NCI-H2107 treated with DMSO at 0.1 percent for 48 hours (cell line): ENCODE results near the gene NEXN.

Source experiments
- DNase-seq: peaks from one replicate; lab custom pipeline; 2025; ENCODE audit not compliant: unreplicated experiment; lab: John Stamatoyannopoulos, UW

NEXN gene

DNA sequence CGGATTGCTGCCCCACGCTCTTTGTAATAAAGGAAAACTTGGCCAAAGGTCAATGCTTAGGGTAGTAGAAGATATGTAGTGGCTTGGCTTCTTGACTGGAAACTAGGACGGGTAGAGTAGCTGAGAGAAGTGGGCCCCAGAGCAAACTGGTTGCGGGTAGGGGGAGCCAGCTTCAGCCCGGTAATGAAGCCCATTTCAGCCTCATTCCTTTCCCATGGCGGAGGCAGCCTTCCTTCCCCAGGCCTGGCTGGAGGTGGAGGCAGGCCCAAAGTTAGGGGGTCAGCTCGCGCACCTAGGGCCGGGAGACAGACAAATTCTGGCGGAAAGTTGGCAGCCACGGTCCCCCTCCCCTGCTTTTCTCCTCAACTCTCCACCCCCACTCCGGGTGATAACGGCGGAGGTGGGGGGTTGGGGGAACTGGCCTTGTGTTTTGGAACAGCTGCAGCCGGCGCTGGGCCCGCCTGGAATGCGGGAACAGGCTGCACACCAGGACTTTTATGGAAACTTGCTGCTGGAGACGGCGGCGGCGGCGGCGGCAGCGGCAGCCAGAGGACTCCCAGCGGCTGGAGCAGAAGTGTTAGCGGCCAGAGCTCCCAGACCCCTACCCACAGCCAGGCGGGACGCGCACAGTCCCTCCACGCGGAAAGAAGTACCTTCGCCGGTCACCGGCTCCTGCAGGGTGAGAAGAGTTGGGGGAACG, at the start of gene NEXN:
Gene NEXN (plus strand): TSS at position 544 of the 700 bp plus-strand sequence. CDS start 27,483 bp downstream, outside the sequence.
- DNase-seq, result no peak

DNA sequence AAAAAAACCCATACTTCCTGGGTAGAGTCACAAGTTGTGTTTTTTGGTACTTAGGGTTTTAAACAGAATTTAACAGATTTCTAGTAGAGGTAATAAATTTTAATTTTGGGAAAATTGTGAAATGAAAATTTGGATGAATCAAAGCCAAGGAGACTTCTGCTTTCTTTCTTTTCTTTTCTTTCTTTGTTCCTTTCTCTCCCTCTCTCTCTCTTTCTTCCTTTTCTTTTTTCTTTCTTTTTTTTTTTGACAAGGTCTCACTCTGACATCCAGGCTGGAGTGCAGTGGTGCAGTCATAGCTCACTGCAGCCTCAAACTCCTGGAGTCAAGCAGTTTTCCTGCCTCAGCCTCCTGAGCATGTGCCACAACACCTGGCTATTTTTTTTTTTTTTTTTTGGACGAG, 46.9 kb upstream of the NEXN start:
- no peak for DNase-seq

DNA sequence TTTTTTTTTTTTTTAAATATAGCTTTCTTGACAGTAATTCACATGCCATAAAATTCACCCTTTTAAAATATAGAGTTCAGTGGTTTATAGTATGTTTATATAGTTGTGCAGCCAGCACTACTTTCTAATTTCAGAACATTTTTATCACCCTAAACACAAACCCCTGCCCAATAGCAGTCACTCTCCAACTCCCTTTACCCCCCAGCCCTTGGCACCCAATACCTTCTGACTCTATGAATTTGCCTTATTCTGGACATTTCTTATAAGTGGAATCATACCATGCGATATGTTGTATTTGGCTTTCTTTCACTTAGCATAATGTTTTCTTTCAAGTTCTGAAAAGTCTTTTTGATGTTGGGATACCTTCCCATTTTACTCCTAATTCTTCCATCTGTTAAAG, 42.5 kb upstream of the NEXN start:
- no peak for DNase-seq

DNA sequence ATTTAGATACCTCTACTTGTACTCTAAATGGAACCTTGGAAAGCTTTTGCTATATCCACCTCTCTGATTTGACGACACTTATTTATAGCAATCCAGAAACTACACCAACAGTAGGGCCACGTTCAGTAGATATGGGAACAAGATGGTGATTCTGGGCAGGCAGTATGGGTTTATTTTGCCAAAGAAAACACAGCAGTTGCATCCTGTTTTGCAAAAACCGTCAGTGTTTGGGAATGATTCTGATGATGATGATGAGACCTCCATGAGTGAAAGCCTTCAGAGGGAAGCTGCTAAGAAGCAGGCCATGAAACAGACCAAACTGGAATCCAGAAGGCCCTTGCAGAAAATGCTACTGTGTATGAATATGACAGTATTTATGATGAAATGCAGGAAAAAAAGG, 41.5 kb upstream of the NEXN start:
- no peak for DNase-seq

DNA sequence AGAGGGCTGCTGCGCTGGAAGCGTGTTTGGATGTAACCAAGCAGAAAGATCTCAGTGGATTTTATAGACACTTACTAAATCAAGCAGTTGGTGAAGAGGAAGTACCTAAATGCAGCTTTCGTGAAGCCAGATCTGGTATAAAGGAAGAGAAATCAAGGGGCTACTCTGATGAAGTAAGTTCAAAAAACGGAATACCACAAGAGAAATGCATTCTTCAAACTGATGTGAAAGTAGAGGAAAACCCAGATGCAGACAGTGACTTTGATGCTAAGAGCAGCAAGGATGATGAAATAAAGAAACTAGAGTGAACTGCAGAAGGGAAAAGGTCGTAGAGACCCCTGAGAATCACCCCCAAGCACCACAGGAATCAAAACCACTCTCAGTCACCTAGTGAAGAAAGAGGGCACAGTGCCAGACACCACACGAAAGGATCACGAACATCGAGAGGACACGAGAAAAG, 40.8 kb upstream of the NEXN start:
- no peak for DNase-seq

DNA sequence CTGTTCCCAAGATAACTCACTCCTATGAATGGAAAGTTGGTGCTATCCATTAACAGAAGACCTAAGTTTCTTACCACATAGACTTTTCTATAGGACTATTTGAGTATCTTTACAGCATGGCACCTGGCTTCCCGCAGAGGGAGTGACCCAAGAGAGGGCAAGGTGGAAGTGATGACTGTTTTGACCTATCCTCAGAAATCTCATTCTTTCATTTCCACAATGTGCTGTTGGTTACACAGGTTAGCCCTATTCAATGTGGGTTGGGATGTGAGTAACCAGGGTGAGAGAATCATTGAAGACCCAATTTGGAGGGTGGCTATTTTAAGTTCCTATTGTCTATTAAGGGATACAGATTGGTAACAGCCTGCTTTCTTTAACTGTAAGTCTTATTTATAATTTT, 38.3 kb upstream of the NEXN start:
- no peak for DNase-seq

DNA sequence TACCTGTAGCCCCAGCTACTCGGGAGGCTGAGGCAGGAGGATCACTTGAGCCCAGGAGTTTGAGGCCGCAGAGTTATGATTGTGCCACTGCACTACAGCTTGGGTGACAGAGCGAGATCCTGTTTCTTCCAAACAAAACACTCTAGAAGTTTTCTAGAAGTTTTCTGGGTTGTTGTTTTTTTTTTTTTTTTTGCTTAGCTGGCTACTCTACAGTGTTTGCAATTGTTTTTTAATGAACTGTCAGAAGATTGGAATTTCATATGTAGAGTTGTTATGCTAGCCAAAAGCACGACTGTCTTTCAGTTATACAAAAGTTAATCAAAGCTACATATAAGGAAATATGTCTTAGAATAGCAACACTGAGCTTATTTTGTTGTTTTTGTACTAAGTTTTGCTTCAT, 30.9 kb upstream of the NEXN start:
- DNase-seq, result no peak

DNA sequence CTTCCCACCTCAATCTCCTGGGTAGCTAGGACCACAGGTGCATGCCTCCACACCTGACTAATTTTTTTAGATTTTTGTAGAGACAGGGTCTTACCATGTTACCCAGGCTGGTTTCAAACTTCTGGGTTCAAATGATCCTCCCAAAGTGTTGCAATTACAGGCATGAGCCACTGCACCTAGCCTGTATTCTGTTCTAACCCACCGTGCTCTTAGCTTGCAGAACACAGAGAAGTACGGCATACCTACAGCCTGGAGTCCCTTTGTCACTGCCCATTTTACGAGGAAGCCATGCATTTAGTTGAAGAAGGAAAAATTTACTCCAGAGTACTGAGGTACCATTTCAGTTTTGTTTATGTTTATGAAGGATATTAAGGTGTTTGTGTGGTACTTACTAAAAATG, 29.7 kb upstream of the NEXN start:
- DNase-seq, result no peak

DNA sequence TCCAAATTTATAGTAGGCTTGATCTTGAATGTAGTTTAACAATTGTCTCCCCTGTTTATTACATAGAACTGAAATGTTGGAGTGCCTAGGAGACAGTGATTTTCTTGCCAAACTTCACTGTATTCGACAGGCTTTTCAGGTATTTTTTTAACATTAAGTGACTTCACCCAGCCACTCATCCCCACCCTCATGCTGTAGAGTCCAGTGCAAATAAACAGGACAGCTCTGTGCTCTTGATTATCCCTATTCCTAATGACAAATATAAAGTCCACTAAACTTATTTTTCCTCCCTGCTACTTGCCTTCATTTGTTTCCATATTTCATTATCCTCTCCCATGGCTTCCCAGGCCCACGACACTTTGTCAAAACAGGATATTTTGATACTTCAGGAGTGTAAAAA, 29.2 kb upstream of the NEXN start:
- DNase-seq, result no peak

DNA sequence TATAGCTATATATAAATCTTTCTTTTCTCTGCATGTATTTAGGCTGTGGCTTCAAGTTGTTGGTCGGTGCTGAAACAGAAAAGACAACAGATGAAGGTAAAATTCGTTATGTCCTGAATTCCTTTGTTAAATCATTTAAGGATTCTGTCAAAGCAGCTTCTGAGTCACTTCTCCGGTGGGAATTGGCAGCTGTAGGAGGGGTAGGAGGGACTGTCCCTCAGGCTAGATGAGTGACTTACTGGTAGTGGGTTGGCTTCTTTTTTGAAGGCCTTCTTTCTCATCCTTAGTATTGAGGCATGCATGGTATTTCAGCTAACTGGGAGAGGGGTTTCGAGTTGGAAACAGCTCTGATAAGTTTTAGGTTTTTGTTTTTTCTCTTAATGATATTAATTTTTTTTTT, 22.1 kb upstream of the NEXN start:
- no peak for DNase-seq

DNA sequence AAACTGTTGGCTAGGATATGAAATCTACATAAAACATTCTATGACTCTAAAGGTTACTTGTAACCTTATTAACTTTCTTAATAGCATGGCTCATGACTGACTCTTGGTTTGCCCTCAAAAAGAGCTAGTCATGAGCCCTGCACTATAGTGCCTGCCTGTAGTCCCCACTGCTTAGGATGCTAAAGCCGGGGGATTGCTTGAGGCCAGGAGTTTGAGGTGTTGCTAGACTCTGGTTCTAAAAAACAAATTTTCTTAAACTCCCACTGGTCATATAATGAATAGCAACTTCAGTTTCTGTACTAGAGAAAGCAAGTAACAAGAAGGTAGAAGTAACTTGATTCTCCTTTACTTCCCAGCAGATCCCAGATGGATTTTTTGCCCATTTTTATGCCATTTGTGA, 15.8 kb upstream of the NEXN start:
- DNase-seq, result no peak

DNA sequence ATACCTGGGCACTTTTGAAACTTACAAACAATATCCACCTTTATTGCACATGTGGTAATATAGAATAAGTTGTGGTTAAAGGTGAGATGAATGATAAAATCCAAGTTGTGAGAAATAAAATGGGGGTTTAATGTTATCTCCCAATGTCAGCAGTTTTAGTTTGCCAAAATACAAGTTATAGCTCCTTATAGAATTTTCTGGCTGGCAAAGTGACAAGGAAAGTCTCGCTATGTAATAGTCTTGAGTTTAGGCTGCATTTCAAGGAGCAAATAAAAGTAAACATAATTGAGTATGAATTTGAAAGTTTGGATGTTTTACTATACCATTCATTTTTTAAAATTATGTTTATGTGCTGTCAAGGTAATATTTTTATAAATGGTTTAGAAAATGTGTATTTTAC, 15.0 kb upstream of the NEXN start:
- no peak for DNase-seq

DNA sequence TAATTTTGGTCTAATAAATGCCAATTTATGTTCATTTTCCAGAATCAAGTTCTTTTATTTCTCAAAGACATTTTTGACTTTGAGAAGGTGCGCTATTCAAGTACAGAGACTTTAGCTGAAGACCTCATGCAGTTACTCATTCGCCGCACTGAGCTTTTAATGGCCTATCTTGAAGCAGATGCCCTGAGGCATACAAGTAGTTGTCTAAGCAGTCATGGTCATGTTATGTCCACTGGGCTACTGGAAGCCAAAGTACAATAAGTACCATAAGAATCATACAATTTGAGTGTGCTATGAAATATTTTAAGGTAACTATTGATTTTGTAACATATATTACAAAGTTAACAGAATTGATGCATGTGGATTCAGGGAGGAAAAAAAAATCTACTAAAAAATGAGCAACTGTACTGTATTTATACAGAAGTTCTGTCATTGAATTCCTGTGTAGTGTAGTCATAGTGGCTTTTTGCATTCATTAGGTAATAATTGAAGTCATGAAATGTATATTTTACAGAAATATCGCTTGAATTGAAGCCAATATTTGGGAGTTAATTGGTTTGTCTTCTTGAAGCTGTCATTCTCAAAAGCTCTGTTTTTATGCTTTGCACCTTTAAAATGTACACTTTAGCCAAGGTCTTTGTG, 13.5 kb upstream of the NEXN start:
- DNase-seq, result no peak

DNA sequence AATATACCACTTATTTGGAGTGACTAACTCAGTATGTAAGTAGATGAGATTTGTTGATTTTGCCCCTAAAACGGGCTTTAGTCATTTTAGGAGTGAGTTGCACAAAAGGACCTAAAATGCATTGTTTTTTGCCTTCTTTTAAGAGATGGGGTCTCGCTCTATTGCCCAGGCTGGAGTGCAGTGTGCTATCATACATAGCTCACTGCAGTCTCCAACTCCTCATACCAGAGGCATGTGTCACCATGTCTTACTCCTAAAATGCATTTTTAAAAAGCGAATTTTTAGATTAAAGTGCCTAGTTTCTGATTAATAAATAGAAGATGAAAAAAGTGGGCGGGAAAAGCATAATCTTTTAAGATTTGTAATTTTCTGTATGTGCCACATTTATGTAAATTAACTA, 11.5 kb upstream of the NEXN start:
- DNase-seq, result no peak

DNA sequence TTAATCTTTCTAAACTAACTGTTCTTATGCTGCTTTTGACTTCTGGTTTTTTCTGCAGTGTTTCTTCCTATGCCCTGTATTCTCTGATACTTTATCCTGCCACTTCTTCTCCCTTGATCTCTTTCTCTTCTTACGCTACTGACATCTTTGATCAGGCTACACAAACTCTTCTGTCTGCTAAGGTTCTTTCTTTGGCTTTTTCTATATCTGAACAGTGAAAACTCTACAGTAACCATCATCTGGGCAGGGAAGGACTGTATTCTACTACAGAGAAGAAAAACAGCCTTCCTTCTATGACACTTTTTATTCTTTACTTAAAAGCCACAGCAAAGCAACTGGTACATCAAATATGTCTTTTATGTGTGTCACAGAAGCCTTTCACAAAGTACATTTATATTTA, 7.4 kb upstream of the NEXN start:
- DNase-seq, result no peak

DNA sequence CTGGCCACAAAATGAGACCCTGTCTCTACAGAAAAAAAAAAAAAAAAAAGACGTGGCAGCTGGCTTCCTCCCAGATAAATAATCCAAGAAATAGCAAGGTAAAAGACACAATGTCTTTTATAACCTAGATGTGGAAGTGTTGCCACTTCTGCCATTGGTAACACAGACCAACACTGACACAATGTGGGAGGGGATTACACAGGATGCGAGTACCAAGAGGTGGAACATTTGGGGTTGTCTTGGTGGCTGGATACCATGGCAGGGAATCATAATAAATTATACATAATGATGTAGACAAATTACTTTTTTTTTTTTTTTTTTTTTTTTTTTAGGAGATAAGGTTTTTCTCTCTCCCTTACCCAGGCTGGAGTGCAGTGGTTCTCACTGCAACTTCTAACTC, 6.0 kb upstream of the NEXN start:
- no peak for DNase-seq

DNA sequence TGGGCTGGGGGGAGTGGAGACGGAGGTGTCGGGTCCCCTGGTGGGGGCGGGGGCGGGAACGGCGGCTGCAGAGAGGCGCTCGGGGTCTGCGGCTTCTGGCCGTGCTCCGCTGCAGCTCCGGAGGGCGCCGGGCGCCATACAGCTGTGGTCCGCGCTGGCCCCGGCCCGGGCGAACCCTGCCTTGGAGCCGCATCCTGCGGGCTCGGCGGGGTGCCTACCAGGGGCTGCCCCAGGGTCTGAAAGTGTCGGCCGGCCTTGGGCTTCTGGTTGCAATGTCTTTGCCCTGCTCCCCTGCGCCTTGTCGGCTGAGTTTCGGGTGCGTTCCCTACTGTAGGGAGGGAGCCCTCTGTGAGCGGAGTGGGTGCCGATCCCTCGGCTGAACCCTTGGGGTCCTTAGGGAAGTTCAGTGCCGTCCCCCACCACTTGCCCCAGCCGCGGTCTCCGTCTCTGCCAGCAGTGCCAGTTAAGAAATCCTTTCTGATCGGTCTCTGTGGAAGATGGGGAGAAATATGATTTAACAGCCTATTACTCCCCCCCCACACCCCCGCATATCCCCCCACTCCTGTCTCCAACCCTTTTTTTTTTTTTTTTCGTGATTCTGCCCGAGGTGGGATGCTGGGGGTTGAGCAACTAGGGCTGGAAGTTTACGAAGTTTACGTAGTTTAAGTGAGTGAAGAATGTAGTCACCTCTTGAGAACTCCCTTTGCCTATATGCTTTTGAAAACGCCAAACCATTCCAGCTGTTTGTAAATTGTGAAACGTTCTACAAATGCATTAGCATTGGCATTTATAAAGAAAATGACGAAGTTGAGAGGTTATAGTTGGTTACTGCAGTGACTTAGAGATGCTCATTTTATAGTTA, 588 bp downstream of the NEXN start:
- DNase-seq, result no peak

DNA sequence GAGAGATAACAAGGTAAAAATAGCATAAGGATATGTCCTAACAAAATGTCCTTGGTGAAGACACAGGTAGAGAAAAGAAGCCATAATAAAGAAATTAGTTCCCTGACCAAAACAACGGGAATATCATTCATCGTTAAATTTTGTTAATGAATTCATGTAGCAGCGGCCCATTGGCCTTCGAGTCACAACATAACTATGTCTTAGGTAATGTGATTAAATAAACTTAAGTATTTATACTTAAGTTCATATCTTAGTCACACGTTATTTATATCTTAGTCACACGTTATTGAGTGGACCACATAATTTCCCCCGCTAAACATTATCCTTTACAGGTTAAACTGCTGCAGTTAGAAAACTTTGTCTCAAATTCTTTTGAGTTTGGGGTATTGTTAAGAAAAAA, 1.2 kb downstream of the NEXN start:
- no peak for DNase-seq

DNA sequence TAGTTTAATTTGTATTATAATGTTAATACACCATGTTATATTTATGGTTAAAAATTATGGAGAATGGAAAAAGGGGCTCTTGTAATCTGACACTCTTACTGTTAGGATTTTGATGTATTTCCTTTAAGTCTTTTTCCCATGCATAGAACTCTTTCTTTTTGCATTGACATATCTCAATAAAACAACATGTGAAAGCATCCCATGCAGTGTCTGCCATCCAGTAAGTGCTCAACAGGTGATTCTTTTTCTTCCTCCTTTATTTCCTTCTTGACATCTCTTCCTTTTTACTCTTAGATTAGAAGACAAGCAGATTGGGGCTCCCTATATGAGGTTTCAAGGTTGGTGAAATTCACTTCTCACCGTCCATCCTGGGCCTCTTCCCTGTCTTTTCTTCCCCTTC, 2.8 kb downstream of the NEXN start:
- no peak for DNase-seq

DNA sequence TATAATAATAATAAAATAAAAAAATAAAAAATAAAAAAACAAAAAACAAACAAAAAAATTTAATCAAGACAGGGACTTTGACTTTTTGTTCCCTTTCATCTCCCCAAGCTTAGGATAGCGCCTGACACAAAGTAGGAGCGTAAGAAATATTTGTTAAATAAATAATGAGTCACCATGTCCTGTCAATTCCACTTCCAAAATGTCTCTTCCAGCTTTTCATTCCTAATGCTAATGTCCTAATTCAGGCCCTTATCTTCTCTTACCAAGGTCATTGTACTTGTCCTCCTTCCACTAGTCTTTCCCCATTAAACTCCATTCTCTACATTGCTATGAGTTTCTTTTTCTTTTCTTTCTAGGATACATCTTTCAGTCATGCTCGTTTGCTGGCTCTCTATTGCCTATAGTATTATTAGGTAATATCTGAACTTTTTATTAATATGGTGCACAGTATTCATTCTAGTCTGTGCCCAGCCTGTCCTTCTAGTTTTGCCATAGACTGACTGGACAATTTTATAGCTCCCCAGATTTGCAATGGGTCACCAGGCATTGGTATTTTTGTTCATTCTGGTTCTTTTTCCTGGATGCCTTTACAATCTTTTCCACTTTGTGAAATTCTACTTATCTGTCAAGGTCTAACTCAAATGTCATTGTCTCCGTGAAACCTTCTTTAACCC, 11.4 kb downstream of the NEXN start:
- no peak for DNase-seq

DNA sequence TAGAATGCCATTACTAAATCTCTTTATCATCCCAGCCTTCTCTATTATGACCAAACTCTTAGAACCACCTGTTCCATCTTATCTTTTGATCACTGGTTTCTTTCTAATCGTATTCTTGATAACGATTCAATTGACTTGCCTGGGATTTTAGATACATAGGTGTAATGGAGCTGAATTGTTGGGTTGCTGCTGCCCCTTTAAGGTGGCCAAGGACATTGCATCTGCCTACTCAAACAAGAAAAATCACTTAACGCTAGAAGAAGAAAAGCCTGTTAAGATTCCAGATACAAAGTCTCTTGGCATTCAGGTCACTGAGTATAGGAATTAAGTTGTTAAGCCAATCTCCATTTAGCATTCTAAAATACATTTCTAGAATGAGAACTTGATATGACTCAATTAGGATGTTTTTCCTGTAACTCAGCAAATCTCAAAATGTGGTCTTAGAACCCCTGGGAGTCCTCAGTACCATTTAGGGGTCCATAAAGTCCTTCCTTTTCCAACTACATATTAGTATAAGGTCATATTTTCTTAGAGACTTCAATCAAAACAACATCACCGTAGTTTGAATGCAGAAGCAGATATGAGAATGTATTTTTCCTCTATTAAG, 12.4 kb downstream of the NEXN start:
- peak; percentile 59 for DNase-seq
